Hematopoietic multipotent progenitor cell treated with erythropoietin and hydrocortisone succinate and interleukin-3 and kit ligand, for 17 days (in vitro differentiated cells): Measurements from ENCODE around the gene RTKN.
A peak's percentile ranks its signal among the peaks of the same experiment; 100 is the strongest.
"Not testable (repeated sequence)": the region's sequence is repeated elsewhere in the genome, so short reads cannot be mapped to it uniquely, and the experiment has no call there.

Experiments used
- DNase-seq: peaks from one replicate; pipeline ENCODE4 v3.0.0-alpha.2; 2015; ENCODE audit warnings: low spot score

Gene RTKN, protein sequence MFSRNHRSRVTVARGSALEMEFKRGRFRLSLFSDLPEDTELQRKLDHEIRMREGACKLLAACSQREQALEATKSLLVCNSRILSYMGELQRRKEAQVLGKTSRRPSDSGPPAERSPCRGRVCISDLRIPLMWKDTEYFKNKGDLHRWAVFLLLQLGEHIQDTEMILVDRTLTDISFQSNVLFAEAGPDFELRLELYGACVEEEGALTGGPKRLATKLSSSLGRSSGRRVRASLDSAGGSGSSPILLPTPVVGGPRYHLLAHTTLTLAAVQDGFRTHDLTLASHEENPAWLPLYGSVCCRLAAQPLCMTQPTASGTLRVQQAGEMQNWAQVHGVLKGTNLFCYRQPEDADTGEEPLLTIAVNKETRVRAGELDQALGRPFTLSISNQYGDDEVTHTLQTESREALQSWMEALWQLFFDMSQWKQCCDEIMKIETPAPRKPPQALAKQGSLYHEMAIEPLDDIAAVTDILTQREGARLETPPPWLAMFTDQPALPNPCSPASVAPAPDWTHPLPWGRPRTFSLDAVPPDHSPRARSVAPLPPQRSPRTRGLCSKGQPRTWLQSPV

DNA sequence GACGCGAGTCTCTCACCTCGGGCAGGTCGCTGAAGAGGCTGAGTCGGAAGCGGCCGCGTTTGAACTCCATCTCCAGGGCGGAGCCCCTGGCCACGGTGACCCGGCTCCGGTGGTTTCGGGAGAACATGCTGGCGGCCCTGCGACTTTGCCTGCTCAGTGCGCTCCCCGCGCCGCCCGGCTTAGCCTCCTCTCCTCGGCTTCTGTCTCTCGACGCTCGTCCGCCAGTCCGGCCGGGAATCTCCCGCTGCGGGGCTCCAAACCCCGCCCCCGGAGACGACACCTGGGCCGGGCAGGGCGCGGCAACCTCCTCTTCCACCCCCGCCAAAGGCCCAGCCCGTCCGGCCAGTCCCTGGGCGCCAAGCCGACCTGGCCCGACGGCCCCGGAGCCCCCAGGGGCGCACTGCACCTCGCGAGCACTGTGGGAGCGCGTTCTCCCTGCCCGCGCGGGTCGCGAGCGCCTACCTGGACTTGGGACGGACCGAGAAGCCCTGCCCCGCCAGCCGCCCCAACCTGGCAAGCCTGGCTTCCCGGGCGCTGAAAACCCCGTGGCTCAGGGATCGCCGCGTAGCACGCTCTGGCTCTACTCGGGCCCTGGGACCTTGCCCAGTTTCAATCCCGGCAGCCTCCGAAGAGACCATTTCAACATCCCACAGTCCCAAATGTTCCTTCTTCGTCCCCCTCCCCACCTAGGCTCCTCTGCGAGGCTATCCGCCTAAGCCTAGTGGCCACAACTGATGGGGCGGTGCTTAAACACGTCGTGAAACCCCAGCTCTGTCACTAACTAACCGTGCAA is at the start of gene RTKN:
TSS of gene RTKN (minus strand) at position 248 of the 793 bp plus-strand sequence. CDS start at position 127, 121 bp downstream.
- no peak for DNase-seq

DNA sequence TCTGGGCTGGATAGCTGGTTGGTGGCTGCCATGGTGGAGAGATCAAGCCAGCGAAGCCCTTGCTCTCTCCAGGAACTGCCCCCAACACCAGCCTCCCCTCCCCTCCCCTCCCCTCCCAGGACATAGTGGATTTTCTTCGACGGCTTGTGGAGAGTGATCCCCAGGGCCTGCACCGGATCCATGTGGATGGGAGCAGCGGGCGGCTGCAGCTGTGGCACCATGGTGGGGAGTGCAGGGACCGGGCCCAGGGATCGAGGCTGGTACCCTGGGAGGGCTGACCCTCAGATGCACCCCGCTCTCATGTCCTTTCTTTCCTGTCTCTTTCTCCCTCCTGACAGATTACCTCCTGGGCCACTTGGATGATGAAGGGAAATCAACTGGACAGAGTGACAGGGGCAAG is 48.2 kb upstream of the RTKN start:
- no peak for DNase-seq

DNA sequence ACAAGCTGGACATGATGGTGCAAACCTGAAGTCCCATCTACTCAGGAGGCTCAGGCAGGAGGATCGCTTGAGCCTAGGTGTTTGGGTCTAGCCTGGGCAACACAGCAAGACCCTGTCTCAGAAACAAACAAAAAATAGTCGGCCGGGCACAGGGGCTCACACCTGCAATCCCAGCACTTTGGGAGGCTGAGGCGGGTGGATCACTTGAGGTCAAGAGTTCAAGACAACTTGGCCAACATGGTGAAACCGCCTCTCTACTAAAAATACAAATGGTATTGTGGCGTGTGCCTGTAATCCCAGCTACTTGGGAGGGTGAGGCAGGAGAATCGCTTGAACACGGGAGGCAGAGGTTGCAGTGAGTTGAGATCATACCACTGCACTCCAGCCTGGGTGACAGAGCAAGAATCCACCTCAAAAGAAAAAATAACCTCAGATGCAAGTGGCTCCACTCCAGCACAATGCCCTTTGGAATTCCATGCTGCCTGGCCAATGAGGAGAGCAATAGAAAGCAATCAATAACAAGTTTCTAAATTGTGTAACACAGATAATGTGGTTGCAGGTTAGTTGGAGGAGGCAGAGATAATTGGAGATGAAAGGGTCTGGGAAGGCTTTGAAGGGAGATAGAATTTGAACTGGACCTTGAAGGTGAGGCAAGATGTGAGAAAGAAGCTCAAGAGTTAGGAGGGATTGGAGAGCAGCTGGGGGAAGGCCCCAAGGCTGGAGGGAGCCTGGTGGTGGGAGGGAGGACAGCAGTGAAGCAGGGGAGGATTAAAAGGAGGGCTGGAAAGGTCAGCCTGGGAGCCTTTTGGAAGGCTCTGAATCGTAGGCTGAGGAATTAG is 47.1 kb upstream of the RTKN start:
- no peak for DNase-seq

DNA sequence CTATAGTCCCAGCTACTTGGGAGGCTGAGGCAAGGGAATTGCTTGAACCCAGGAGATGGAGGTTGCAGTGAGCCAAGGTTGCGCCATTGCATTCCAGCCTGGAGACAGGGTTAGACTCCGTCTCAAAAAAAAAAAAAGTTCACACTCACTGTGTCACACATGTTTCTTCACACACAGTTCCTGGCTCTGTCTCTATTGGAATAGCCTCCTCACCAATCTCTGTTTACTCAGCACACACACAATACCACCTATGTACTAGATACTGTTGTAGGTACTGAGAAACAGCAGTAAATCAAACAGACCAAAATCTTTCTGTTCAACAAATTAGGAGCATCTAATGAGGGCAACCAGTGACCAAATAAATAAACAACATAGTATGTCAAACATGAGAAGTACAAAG is 44.4 kb upstream of the RTKN start:
- no peak for DNase-seq

DNA sequence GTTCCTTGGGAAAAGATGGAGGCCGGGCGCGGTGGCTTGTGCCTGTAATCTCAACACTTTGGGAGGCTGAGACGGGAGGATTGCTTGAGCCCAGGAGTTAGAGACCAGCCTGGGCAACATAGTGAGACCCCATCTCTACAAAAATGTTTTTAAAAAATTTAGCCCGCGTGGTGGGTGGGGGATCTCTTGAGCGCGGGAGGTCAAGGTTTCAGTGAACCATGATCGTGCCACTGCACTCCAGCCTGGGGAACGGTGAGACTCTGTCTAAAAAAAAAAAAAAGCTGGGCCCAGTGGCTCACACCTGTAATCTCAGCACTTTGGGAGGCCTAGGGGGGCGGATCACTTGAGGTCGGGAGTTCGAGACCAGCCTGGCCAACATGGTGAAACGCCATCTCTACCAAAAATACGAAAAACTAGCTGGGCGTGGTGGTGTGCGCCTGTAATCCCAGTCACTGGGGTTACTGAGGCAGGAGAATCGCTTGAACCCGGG is 42.0 kb upstream of the RTKN start:
- not testable (repeated sequence) for DNase-seq

DNA sequence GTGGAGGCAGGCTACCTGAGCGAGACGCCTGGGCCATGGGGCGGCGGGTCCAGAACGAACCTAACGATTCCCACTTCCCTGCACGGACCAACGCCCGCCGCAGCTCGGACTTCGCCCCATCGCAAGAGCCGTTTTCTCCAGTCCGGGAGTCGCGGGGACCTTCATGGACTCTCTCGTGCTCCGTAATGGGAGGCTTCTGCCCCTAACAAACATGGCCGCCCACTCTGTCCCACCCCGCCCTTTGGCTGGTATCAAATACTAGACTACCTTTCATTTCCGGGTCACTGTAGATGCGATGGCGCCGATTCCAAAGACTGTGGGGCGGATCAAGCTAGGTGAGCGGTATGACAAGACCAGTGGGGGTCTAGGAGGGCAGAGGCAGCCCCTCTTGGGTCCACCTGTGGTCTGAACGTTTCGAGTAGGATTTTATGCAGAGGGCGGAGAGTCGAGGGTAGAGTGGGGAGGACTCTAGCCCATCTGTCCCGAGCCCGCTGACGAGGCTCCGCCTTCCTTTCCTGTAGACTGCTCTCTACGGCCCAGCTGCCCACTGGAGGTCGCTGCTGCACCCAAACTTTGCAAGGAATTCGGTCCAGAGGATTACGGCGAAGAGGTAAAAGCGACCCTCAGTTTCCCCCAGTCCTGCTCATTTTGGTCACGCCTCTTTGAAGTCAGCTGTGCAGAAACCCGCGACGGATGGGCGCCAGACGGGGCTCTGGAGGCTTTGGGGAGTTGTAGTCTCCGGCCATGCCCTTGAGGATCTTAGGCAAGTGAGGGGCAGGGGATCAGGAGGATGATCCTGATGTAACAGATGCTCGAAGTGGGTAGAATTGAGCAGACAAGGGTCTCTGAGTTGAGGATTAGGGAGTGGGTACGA is 41.3 kb upstream of the RTKN start, which contains the start of the genes CCDC142 and TTC31:
TSS of gene CCDC142 (minus strand) at position 198 of the 874 bp plus-strand sequence. CDS start at position 37, 161 bp downstream.
TSS of gene TTC31 (plus strand) at position 281 of the 874 bp plus-strand sequence. CDS start at position 296, 15 bp downstream.
- DNase-seq, result peak; percentile 97

DNA sequence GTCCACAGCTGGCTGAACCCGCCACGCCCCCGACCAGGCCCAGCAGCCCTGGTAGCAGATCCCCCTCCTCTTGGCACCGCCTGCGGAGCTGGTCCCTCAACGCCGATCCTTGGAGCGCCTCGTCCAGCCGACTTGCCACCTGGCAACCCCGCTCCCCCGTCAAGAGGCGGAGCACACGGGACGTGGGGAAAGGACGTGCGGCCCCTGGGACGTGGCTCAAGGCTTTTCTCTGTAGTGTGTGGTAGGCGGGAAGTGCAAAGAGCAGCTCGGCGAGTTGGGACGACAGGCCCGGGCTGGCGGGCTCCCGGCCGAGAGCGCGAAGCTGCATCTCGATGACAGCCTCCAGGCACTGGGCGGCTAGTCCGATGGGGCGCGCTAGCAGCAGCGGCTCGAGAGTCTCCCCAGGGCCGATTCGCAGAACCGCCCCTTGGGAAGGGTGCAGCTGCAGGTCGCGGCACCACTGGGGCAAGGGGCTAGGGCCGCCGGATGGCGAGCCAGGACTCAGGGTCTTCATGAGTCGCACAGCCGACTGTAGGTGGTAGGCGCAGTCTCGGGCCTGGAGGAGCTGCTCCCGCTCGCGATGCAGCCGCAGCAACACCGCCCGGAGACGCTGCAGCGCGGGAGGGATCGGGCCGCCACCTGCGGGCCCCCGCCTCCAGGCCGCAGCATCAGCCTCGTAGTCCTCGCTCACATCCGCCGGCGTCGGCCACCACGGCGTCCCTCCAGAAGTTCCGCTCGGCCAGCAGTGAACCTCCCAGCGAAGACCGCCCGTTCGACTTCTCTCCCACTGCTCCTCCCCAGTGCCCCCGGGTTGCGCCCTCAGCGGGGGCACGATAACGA is 40.4 kb upstream of the RTKN start:
- DNase-seq, result no peak

DNA sequence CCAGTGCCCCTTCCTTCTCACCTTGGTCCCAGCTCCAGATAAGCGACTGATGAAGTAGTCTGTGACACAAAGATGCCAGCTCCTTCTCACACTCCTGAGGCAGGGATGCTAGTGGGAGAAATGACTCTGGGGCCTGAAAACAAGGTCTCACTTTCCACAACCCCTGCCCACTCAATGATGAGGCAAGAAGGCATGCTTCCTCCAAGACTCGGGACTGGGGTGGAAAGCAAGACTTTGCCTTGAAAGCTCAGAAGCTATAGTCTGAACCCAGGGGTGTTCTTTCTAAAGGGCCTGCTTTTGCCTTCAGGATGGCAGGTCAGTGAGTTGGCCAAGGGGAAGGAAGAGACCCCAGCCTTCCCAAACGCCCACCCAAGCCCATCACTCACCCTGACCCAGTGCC is 39.7 kb upstream of the RTKN start:
- DNase-seq, result no peak

DNA sequence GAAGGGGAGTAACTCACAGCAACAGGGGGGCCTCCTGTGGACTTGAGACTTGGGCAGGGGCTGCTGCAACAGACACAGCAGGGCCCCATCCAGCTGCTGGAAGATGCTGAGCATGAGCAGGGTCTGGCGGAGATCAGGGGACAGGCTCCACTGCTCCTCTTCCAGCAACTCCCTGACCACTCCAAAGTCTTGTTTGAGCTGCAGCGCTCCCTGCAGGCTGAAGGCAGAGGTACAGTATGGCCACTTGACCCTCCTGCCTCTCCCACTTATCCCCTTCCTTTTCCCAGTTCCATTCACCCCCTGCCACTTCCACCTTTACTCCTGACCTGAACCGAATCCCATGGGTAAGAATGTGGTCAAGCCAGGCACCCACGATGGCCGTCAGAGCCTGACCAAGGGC is 33.2 kb upstream of the RTKN start:
- DNase-seq, result no peak

DNA sequence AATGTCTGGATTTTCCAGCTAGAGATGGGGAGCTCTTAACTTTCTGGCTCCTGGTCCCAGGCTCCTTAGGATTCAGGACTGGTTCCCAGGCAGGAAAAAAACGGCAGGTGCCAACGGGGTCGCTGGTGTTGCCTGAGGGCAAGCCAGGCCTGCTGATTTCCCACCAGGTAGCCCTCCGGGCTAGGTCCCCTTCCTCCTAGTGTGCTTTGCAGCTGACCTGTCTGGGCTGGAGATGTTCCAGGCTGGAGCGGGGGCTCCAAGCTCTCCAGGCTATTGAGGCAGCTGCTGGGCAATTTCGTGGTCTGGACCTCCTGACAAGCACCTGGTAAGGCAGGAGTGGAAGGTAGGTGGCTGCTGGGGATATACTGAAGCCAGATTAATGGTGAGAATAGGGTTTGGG is 32.7 kb upstream of the RTKN start:
- no peak for DNase-seq

DNA sequence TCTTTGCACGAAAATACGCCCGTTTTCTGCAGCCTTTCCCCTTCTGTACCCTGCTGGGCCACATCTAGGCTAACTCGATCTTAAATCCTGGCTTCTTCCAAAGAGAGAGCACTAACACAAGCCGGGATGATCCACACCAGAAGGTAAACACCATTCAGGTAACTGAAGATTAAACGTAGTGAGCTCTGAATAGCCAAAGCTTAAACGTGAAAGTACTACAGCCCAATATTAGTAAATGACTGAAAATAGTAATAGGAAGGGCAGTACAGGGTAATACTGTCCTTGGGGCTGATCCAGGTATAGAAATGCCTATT is 31.2 kb upstream of the RTKN start:
- DNase-seq, result no peak

DNA sequence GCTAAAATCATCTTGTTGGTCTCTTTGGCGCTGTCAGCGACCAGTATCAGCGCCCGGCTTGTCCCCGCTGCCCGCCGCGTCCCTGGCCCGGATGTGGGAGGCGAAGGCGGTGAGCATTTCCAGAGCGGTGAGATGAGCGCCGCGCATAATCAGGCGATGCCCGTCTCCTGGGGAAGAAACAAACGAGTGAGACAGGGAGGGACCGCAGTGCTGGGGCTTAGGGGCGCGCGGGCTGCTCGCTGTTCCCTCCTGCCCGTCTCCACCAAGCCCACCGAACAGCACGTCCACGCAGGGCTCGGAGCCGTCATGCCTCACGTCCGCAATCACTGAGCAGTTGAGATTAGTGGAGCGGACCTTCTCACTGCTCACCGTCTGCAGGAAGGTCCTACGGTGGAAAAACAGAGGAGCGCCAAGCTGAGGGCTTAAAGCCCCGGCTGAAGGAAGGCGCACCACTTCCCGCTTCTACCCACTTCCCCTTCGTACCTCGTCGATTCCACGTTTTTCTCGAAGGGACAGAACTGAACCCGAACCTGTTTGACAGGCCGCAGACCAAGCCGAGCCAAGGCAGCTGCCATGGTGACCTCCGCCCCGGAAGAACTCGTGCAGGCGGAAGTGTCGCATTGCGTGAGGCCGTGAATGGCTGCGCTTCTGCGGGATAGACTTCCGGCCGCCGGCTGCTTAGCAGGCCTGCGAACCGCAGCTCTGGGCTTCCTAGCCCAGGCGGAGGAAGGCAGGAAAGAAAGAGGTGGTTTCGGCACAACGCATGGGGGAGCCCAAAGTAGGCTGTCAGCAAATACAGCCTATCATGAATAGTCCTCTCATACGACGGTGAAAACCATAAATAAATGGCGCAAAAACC is 30.6 kb upstream of the RTKN start, which contains the start of gene MRPL53:
TSS of gene MRPL53 (minus strand) at position 595 of the 859 bp plus-strand sequence. CDS start at position 575, 20 bp downstream.
- DNase-seq, result peak; percentile 96

DNA sequence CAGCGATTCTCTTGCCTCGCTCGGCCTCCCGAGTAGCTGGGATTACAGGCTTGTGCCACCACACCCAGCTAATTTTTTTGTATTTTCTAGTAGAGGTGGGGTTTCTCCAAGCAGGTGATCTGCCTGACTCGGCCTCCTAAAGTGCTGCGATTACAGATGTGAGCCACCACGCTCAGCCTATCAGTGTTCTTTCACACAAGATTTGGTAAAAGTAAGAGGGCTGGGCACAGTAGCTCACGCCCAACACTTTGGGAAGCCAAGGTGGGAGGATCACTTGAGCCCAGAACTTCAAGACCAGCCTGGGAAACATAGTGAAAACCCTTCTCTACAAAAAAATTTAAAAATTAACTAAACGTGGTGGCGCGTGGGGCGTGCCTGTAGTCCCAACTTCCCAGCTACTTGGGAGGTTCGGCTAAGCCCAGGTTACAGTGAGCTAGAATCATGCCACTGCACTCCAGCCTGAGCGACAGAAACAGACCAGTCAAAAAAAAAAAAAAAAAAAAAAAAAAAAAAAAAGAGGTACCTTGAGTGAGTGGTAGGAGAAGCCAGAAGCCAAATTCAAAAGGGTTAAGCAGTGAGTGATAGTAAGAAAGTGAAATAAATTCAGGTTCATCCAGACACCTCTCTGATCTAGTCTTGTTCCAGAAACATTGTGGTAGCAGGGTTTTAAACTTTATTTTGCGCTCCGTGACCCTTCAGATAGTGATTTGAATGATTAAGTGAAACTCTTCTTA is 29.8 kb upstream of the RTKN start:
- no peak for DNase-seq

DNA sequence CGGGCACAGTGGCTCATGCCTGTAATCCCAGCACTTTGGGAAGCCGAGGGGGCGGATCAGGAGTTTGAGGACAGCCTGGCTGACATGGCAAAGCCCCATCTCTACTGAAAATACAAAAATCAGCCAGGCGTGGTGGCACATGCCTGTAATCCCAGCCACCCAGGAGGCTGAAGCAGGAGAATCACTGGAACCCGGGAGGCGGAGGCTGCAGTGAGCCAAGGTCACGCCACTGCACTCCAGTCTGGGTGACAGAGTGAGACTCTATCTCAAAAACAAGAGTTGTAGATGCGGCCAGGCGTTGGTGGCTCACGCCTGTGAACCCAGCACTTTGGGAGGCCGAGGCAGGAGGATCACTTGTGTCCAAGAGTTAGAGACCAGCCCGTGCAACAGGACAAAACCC is 29.0 kb upstream of the RTKN start:
- not testable (repeated sequence) for DNase-seq

DNA sequence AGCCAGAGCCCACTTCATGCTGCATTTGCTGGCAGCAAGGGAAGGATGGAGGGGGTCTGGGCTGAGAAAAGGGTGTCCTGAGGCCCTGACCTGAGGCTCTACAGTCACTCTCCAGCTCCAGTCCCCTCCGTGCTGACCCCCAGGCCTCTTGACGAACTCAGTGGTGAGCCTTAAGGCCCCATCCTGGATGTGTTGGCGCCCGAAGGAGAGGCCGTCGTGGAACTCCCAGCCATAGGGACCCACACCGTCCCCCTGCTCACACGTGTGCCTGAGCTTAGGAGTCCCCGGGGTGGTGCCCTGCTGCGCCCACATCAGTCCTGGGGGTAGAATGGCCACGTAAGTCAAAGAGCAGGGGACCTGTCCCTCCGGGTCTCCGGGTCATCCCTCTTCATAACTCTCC is 22.7 kb upstream of the RTKN start:
- DNase-seq, result no peak

DNA sequence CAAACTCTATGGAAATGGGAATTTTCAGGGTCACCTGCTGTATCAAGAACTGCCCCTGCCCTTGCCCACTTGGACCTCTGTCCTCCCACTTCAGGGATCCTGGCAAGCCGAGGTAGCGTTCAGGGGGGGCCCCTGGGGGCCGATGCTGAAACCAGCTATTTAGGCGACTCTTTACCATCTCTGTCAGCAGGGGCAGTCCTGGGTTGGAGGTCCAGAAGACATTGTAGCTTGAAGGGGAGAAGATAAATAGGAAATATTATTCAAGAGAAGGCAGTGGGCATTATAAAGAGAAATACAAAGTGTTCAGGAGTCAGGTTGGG is 21.0 kb upstream of the RTKN start:
- no peak for DNase-seq

DNA sequence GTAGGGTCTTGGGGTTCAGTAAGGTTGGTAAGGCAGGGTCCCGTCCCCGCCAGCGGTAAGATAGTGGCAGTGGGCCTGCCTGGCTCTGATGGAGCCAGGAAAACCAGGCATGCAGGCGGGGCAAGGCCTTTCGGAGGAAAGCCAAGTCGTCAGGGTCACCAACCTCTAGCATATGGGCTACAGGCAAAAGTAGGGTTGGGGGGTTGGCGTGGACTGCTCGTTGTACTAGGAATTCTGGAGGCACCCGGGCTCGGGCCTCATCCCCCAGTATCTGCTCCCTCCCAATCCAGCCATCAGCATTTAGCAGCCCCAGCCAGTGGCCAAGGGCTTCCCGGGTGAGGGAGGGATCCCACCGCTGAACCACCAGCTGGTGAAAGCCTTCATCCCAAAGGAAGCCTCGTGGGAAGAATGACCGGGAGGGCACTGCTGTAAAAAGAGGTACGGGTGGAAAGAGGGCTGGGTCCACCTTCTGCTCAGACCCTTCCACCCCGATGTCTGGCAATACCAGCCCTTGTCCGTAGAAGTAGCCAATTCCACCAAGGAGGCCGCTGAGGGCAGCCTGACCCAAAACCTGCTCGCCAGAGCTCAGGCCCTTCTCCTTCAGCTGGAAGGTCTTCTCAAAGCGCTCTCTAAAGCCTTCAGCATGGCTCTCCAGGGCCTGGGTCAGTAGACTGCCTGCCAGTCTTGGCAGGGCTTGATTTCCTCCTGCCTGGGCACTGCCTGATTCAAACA is 20.5 kb upstream of the RTKN start:
- DNase-seq, result no peak
